Glutamatergic neuron (in vitro differentiated cells): Measurements from ENCODE around the gene PKN2. TPM values are rescaled to one million over a fixed set of nuclear protein-coding genes. Genes with fewer than 3 reads are reported as not detected.
"Not testable (repeated sequence)": the region's sequence is repeated elsewhere in the genome, so short reads cannot be mapped to it uniquely, and the experiment has no call there.

Source experiments
- DNase-seq: peaks from one replicate; pipeline ENCODE4 v3.0.0; 2022
- H3K27ac Mint-ChIP-seq: one replicate; pipeline ENCODE4 v1.8.0; 2020; ENCODE audit warnings: mild to moderate bottlenecking, mixed read lengths, inconsistent platforms; ENCODE audit not compliant: unreplicated experiment
- H3K27me3 Mint-ChIP-seq: one replicate; pipeline ENCODE4 v1.8.0; 2020; ENCODE audit warnings: mild to moderate bottlenecking, moderate library complexity, mixed read lengths, inconsistent platforms; ENCODE audit not compliant: unreplicated experiment
- H3K36me3 Mint-ChIP-seq: one replicate; pipeline ENCODE4 v1.8.0; 2020; ENCODE audit warnings: mild to moderate bottlenecking, mixed read lengths, inconsistent platforms; ENCODE audit not compliant: unreplicated experiment
- H3K4me1 Mint-ChIP-seq: one replicate; pipeline ENCODE4 v1.8.0; 2020; ENCODE audit warnings: mild to moderate bottlenecking, low read depth, mixed read lengths, inconsistent platforms; ENCODE audit not compliant: unreplicated experiment
- H3K4me3 Mint-ChIP-seq: one replicate; pipeline ENCODE4 v1.8.0; 2020; ENCODE audit warnings: mild to moderate bottlenecking, mixed read lengths, inconsistent platforms; ENCODE audit not compliant: unreplicated experiment
- H3K9me3 Mint-ChIP-seq: one replicate; pipeline ENCODE4 v1.8.0; 2020; ENCODE audit warnings: mild to moderate bottlenecking, moderate library complexity, mixed read lengths, inconsistent platforms; ENCODE audit not compliant: unreplicated experiment
- CTCF ChIP-seq: fragments of 200-600 bp; sonication (generic); IDR thresholded peaks from one replicate; pipeline ENCODE4 v1.5.0; 2021; ENCODE audit not compliant: partially characterized antibody, unreplicated experiment
- total RNA-seq: library from RNA; stranded (reverse); fragmentation: NEBNext Ultra II Directional; extraction: Animal tissue kit (Norgen Biotek cat#: 25700); gene quantifications from one replicate; pipeline ENCODE4 v1.2.1, GENCODE V29; 2021; ENCODE audit not compliant: unreplicated experiment

Gene PKN2
- total RNA-seq, 1 donor from 2014 or later = 39.1 TPM

GRCh38 chr1:88875595-88875994 lies 191.5 kb downstream of the PKN2 start:
- no peak for TF ChIP-seq CTCF
- Mint-ChIP-seq H3K9me3 (no peaks in the 10 kb centered on the region), H3K4me1 (no peaks in the 10 kb centered on the region), H3K27ac (no peak overlapping the region), H3K27me3 (no peaks in the 10 kb centered on the region), H3K4me3 (no peak overlapping the region), H3K36me3 (no peaks in the 10 kb centered on the region)
- DNase-seq = no peak

DNA sequence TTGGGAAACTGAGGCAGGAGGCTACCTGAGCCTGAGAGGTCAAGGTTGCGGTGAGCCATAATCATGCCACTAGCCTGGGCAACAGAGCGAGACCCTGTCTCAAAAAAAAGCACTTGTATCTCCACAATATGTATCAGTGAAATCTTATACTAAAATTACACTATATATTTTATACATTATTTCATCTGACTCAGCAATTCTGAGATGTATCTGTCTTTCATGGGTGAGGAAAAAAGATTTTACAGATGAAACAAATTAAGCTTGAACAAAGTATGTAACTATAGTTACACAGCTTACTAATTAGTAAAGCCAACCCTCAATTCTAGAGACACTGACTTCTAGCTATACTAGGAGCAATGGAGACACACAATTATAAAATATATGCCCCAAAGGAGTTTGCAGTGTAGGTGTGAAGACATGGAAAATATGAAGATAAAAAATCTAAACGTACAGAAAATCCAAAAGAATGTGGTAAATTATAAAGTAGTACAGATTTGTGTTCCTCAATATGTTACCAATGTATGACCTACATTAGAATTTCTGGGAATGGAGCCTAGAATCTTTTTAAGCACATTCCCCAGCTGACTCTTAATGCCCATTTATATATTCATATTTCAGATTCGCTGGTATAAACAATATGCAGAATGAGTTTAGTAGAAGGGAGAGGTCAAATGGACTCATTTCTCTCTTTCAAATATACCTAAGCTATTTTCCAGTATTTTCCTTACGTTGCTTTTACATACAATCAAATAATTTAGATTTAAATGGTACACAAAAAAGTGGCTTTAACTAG lies 192.7 kb downstream of the PKN2 start:
- Mint-ChIP-seq H3K4me1 (no peaks in the 10 kb centered on the region), H3K27ac (no peak overlapping the region), H3K4me3 (no peak overlapping the region), H3K36me3 (no peaks in the 10 kb centered on the region), H3K27me3 (no peaks in the 10 kb centered on the region), H3K9me3 (no peaks in the 10 kb centered on the region)
- no peak for TF ChIP-seq CTCF
- DNase-seq = no peak

- no peak overlapping the region for H3K27ac Mint-ChIP-seq
Observed at GRCh38 chr1:88877382-88877825, 193.3 kb downstream of the PKN2 start.

GRCh38 chr1:88877911-88878310 lies 193.8 kb downstream of the PKN2 start:
- H3K4me1 Mint-ChIP-seq = no peaks in the 10 kb centered on the region
- H3K9me3 Mint-ChIP-seq = no peaks in the 10 kb centered on the region
- H3K27me3 Mint-ChIP-seq = no peaks in the 10 kb centered on the region
- no peak for TF ChIP-seq CTCF
- H3K27ac Mint-ChIP-seq = no peak overlapping the region
- H3K4me3 Mint-ChIP-seq = no peak overlapping the region
- no peak for DNase-seq
- no peaks in the 10 kb centered on the region for H3K36me3 Mint-ChIP-seq

More at GRCh38 chr1:88877382-88877825, 193.3 kb downstream of the PKN2 start:
- H3K9me3 Mint-ChIP-seq = no peaks in the 10 kb centered on the region
- peak; percentile 80 for TF ChIP-seq CTCF
- no peaks in the 10 kb centered on the region for H3K36me3 Mint-ChIP-seq
- H3K4me3 Mint-ChIP-seq = no peak overlapping the region
- H3K27me3 Mint-ChIP-seq = no peaks in the 10 kb centered on the region
- H3K4me1 Mint-ChIP-seq = no peaks in the 10 kb centered on the region
- DNase-seq = no peak

DNA sequence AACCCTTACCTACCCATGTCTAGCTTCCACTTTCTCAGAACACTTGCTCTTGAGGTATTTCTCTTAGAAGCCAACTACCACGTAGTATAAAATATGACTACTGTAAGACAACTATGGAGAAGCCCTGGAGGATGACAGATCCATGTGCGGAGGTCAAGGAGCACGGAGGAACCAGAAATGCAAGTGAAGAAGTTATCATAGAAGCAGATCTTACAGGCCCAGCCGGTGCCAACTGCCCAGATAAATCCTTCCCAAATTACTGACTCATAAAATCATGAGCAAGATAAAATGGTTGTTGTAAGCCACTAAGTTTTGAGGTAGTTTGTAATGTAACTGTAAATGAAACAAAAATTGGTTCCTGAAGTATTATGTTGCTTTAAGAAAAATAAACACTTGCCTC lies 194.7 kb downstream of the PKN2 start:
- Mint-ChIP-seq H3K9me3 (no peaks in the 10 kb centered on the region), H3K27me3 (no peaks in the 10 kb centered on the region), H3K36me3 (no peaks in the 10 kb centered on the region), H3K4me3 (no peak overlapping the region), H3K27ac (no peak overlapping the region), H3K4me1 (no peaks in the 10 kb centered on the region)
- TF ChIP-seq CTCF = no peak
- DNase-seq = no peak

- H3K4me3 Mint-ChIP-seq, DNase-seq, H3K27me3 Mint-ChIP-seq, H3K27ac Mint-ChIP-seq, H3K36me3 Mint-ChIP-seq, H3K9me3 Mint-ChIP-seq, H3K4me1 Mint-ChIP-seq: not testable (repeated sequence)
Observed at GRCh38 chr1:88880717-88881116, 196.6 kb downstream of the PKN2 start.
